H9 (cell line): ENCODE results near the gene MUSK. TPM values are rescaled to one million over a fixed set of nuclear protein-coding genes. Genes with fewer than 3 reads are reported as not detected.

Experiments used
- DNase-seq: peaks from one replicate; pipeline ENCODE4 v3.0.0-alpha.2; 2017
- H2AFZ ChIP-seq: one replicate; pipeline ENCODE4 v1.6.1; 2013; ENCODE audit warnings: mild to moderate bottlenecking, low read length, control low read depth, moderate library complexity
- H2AK5ac ChIP-seq: 2 replicates; pipeline ENCODE4 v1.6.1; 2013; ENCODE audit warnings: low read length, control low read depth, mixed read lengths; ENCODE audit not compliant: insufficient read length
- H2BK120ac ChIP-seq: one replicate; pipeline ENCODE4 v1.6.1; 2013; ENCODE audit warnings: low read depth, mild to moderate bottlenecking, low read length, control low read depth, inconsistent platforms; ENCODE audit not compliant: poor library complexity, severe bottlenecking
- H2BK12ac ChIP-seq: 2 replicates; pipeline ENCODE4 v1.6.1; 2013; ENCODE audit warnings: low read length, control low read depth, mixed read lengths, low read depth; ENCODE audit not compliant: insufficient read length
- H2BK15ac ChIP-seq: 2 replicates; pipeline ENCODE4 v1.6.1; 2013; ENCODE audit warnings: low read depth, low read length, control low read depth
- H2BK20ac ChIP-seq: one replicate; pipeline ENCODE4 v1.6.1; 2013; ENCODE audit warnings: low read depth, mild to moderate bottlenecking, low read length, control low read depth, inconsistent platforms; ENCODE audit not compliant: poor library complexity, severe bottlenecking
- H2BK5ac ChIP-seq: 2 replicates; pipeline ENCODE4 v1.6.1; 2013; ENCODE audit warnings: low read length, control low read depth, mixed read lengths; ENCODE audit not compliant: insufficient read length
- H3K14ac ChIP-seq: 2 replicates; pipeline ENCODE4 v1.6.1; 2013; ENCODE audit warnings: low read length, control low read depth; ENCODE audit not compliant: insufficient read depth
- H3K18ac ChIP-seq: 2 replicates; pipeline ENCODE4 v1.6.1; 2013; ENCODE audit warnings: low read depth, mild to moderate bottlenecking, mixed read lengths, low read length, control low read depth; ENCODE audit not compliant: insufficient read length
- H3K23ac ChIP-seq: 2 replicates; pipeline ENCODE4 v1.6.1; 2013; ENCODE audit warnings: low read length, control low read depth, mixed read lengths, low read depth; ENCODE audit not compliant: insufficient read length
- H3K23me2 ChIP-seq: 2 replicates; pipeline ENCODE4 v1.6.1; 2013; ENCODE audit warnings: low read depth, mild to moderate bottlenecking, mixed read lengths, low read length, control low read depth; ENCODE audit not compliant: insufficient read length, poor library complexity, severe bottlenecking
- H3K27ac ChIP-seq: 2 replicates; pipeline ENCODE4 v1.5.1; 2013; ENCODE audit warnings: low read length, control low read depth, mixed read lengths, low read depth; ENCODE audit not compliant: insufficient read length
- H3K27me3 ChIP-seq: 2 replicates; pipeline ENCODE4 v1.6.1; 2013; ENCODE audit warnings: low read length, control low read depth, inconsistent platforms; ENCODE audit not compliant: insufficient read depth
- H3K4ac ChIP-seq: 2 replicates; pipeline ENCODE4 v1.6.1; 2013; ENCODE audit warnings: low read depth, mild to moderate bottlenecking, control low read depth, inconsistent platforms, low read length, moderate library complexity
- H3K4me1 ChIP-seq: 2 replicates; pipeline ENCODE4 v1.6.1; 2013; ENCODE audit warnings: low read length, control low read depth, inconsistent platforms; ENCODE audit not compliant: insufficient read depth
- H3K4me2 ChIP-seq: 2 replicates; pipeline ENCODE4 v1.6.1; 2013; ENCODE audit warnings: low read length, control low read depth, mixed read lengths; ENCODE audit not compliant: insufficient read length, insufficient read depth
- H3K56ac ChIP-seq: 2 replicates; pipeline ENCODE4 v1.6.1; 2013; ENCODE audit warnings: low read depth, mild to moderate bottlenecking, mixed read lengths, low read length, control low read depth; ENCODE audit not compliant: insufficient read length
- H3K79me1 ChIP-seq: 2 replicates; pipeline ENCODE4 v1.6.1; 2013; ENCODE audit warnings: low read depth, mild to moderate bottlenecking, moderate library complexity, low read length, control low read depth, inconsistent platforms; ENCODE audit not compliant: insufficient read depth, poor library complexity, severe bottlenecking
- H3K79me2 ChIP-seq: 2 replicates; pipeline ENCODE4 v1.6.1; 2013; ENCODE audit warnings: low read length, control low read depth, inconsistent platforms; ENCODE audit not compliant: insufficient read depth
- H3K9ac ChIP-seq: 2 replicates; pipeline ENCODE4 v1.6.1; 2013; ENCODE audit warnings: low read length, control low read depth, mixed read lengths; ENCODE audit not compliant: insufficient read length; ENCODE audit errors: extremely low read depth
- H3K9me3 ChIP-seq: one replicate; pipeline ENCODE4 v1.6.1; 2013; ENCODE audit warnings: low read depth, low read length, inconsistent platforms; ENCODE audit not compliant: control insufficient read depth
- H3T11ph ChIP-seq: one replicate; pipeline ENCODE4 v1.6.1; 2013; ENCODE audit warnings: mild to moderate bottlenecking, low read length, control low read depth, inconsistent platforms
- H4K20me1 ChIP-seq: one replicate; pipeline ENCODE4 v1.6.1; 2013; ENCODE audit not compliant: control insufficient read depth, insufficient read length, insufficient read depth
- H4K5ac ChIP-seq: 2 replicates; pipeline ENCODE4 v1.6.1; 2013; ENCODE audit warnings: low read depth, mild to moderate bottlenecking, mixed read lengths, low read length, control low read depth; ENCODE audit not compliant: insufficient read length
- H4K8ac ChIP-seq: replicated peaks from 2 replicates; pipeline ENCODE4 v1.6.1; 2013; ENCODE audit warnings: low read length, control low read depth, mixed read lengths, low read depth; ENCODE audit not compliant: insufficient read length
- H4K91ac ChIP-seq: 2 replicates; pipeline ENCODE4 v1.6.1; 2013; ENCODE audit warnings: low read depth, mild to moderate bottlenecking, moderate library complexity, mixed read lengths, low read length, control low read depth; ENCODE audit not compliant: insufficient read length
- H3K27ac Mint-ChIP-seq, 3 experiments: 2 replicates in 2 of 3; 3 replicates in 1 of 3; pipeline ENCODE4 v1.8.0; 2020 to 2021; ENCODE audit warnings: mixed read lengths in 3 of 3, mild to moderate bottlenecking in 1 of 3, moderate library complexity in 1 of 3
- H3K27me3 Mint-ChIP-seq: 2 replicates; pipeline ENCODE4 v1.8.0; 2021; ENCODE audit warnings: low read depth, mild to moderate bottlenecking, moderate library complexity, mixed read lengths
- H3K36me3 Mint-ChIP-seq, 3 experiments: 2 replicates in 2 of 3; 3 replicates in 1 of 3; pipeline ENCODE4 v1.8.0; 2020 to 2021; ENCODE audit warnings: low read depth in 3 of 3, mixed read lengths in 3 of 3; ENCODE audit not compliant: insufficient read depth in 1 of 3
- H3K4me1 Mint-ChIP-seq, 2 experiments: 2 replicates each; pipeline ENCODE4 v1.8.0; 2020; ENCODE audit warnings: mixed read lengths in 2 of 2
- H3K4me3 Mint-ChIP-seq, 2 experiments: 2 replicates in 1 of 2; 3 replicates in 1 of 2; pipeline ENCODE4 v1.8.0; 2020 to 2021; ENCODE audit warnings: mild to moderate bottlenecking in 2 of 2, mixed read lengths in 2 of 2, moderate library complexity in 1 of 2
- H3K9me3 Mint-ChIP-seq, 2 experiments: 2 replicates in 1 of 2; 3 replicates in 1 of 2; pipeline ENCODE4 v1.8.0; 2020; ENCODE audit warnings: mild to moderate bottlenecking in 2 of 2, mixed read lengths in 2 of 2, moderate library complexity in 1 of 2
- WGBS: extraction: QIAGEN DNeasy Blood & Tissue Kit; methylation state at CpG from one replicate; pipeline ENCODE4 v1.1.7; 2013; ENCODE audit warnings: missing lambda C conversion rate, low lambda C conversion rate, mixed read lengths; ENCODE audit not compliant: insufficient read length; ENCODE audit errors: extremely low coverage; 5-methylcytosine and 5-hydroxymethylcytosine counted together
- total RNA-seq: library from RNA; stranded (reverse); gene quantifications from 2 replicates; pipeline ENCODE4 v1.2.1, GENCODE V29; 2021
- TF ChIP-seq, protein P1 (sequence below): fragments of 200-600 bp; sonication (generic); conservative IDR thresholded peaks from 3 replicates; pipeline ENCODE4 v1.8.0; 2021; ENCODE audit warnings: antibody characterized with exemption, mild to moderate bottlenecking

MUSK gene
- total RNA-seq, 1 experiment from 2014 or later = not detected

GRCh38 chr9:110623462-110624025 lies 45.0 kb upstream of the MUSK start:
- Mint-ChIP-seq H3K9me3 (no peaks in the 10 kb centered on the region; a peak in 1 of 5 replicates), H3K27ac (no peak overlapping the region), H3K4me3 (no peak overlapping the region), H3K36me3 (no peaks in the 10 kb centered on the region), H3K4me1 (peaks cover 8% of the 10 kb centered on the region in 2 experiments), H3K27me3 (no peaks in the 10 kb centered on the region)
- H2BK120ac ChIP-seq = no peak overlapping the region
- H3K4me2 ChIP-seq = no peak overlapping the region
- H2BK20ac ChIP-seq = no peak overlapping the region
- H2AK5ac ChIP-seq = no peak overlapping the region
- H2BK5ac ChIP-seq = no peak overlapping the region
- no peaks in the 10 kb centered on the region for H3K79me2 ChIP-seq
- peaks cover 2% of the 10 kb centered on the region; the same call in 1 of the 2 replicates for H3K4me1 ChIP-seq
- no peak overlapping the region for H3K9ac ChIP-seq
- H2BK15ac ChIP-seq = no peak overlapping the region
- no peak overlapping the region for H3K27ac ChIP-seq
- H3K56ac ChIP-seq = no peak overlapping the region
- H4K8ac ChIP-seq = no peak overlapping the region
- no peak overlapping the region for H2AFZ ChIP-seq
- no peak overlapping the region for H3T11ph ChIP-seq
- H3K4ac ChIP-seq = no peak overlapping the region
- no peak overlapping the region for H2BK12ac ChIP-seq
- TF ChIP-seq, protein P1, sequence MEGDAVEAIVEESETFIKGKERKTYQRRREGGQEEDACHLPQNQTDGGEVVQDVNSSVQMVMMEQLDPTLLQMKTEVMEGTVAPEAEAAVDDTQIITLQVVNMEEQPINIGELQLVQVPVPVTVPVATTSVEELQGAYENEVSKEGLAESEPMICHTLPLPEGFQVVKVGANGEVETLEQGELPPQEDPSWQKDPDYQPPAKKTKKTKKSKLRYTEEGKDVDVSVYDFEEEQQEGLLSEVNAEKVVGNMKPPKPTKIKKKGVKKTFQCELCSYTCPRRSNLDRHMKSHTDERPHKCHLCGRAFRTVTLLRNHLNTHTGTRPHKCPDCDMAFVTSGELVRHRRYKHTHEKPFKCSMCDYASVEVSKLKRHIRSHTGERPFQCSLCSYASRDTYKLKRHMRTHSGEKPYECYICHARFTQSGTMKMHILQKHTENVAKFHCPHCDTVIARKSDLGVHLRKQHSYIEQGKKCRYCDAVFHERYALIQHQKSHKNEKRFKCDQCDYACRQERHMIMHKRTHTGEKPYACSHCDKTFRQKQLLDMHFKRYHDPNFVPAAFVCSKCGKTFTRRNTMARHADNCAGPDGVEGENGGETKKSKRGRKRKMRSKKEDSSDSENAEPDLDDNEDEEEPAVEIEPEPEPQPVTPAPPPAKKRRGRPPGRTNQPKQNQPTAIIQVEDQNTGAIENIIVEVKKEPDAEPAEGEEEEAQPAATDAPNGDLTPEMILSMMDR = peak; percentile 78
- no peak overlapping the region for H3K23ac ChIP-seq
- H3K27me3 ChIP-seq = no peaks in the 10 kb centered on the region
- no peak overlapping the region for H4K91ac ChIP-seq
- DNase-seq = no peak
- H4K20me1 ChIP-seq = no peaks in the 10 kb centered on the region
- WGBS = no CpG with 5 or more reads among the region's 3 CpGs
- no peak overlapping the region for H3K14ac ChIP-seq
- no peaks in the 10 kb centered on the region for H3K9me3 ChIP-seq
- H4K5ac ChIP-seq = no peak overlapping the region
- H3K79me1 ChIP-seq = no peaks in the 10 kb centered on the region
- no peaks in the 10 kb centered on the region for H3K23me2 ChIP-seq
- H3K18ac ChIP-seq = no peak overlapping the region
